GM06990 (cell line): ENCODE data around the gene PDGFA.

Experiments used
- DNase-seq: peaks from one replicate; pipeline ENCODE4 v3.0.0-alpha.2; 2011; ENCODE audit not compliant: insufficient read length; ENCODE audit errors: extremely low read depth
- H3K27me3 ChIP-seq: replicated peaks from 2 replicates; pipeline ENCODE4 v1.6.0; 2011; ENCODE audit warnings: low read length; ENCODE audit not compliant: control insufficient read depth, insufficient read depth
- H3K36me3 ChIP-seq: 2 replicates; pipeline ENCODE4 v1.5.1; 2011; ENCODE audit warnings: low read length; ENCODE audit not compliant: control insufficient read depth, insufficient read depth
- H3K4me3 ChIP-seq: replicated peaks from 2 replicates; pipeline ENCODE4 v1.5.1; 2011; ENCODE audit warnings: low read depth, mild to moderate bottlenecking, control low read depth, low read length
- TF ChIP-seq, protein P1 (sequence below): IDR thresholded peaks from 2 replicates; pipeline ENCODE4 v1.5.1; 2011; ENCODE audit warnings: low read length, control low read depth, mild to moderate bottlenecking, inconsistent platforms; ENCODE audit not compliant: insufficient read depth, poor library complexity, severe bottlenecking

Gene PDGFA

DNA sequence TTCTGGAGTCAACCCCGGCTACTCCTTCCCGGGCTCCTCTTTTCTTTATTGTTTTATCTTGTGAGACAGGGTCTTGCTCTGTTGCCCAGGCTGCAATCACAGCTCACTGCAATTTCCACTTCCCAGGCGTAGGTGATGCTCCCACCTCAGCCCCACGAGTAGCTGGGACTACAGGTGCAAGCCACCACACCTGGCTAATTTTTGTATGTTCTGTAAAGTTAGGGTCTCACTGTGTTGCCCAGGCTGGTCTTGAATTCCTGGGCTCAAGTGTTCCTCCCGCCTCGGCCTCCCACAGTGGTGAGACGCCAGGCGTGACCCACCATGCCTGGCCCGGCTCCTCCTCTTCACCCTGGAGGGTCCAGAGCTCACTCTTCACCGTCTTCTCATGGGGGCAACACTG lies 15.3 kb upstream of the PDGFA start:
- TF ChIP-seq, protein P1, sequence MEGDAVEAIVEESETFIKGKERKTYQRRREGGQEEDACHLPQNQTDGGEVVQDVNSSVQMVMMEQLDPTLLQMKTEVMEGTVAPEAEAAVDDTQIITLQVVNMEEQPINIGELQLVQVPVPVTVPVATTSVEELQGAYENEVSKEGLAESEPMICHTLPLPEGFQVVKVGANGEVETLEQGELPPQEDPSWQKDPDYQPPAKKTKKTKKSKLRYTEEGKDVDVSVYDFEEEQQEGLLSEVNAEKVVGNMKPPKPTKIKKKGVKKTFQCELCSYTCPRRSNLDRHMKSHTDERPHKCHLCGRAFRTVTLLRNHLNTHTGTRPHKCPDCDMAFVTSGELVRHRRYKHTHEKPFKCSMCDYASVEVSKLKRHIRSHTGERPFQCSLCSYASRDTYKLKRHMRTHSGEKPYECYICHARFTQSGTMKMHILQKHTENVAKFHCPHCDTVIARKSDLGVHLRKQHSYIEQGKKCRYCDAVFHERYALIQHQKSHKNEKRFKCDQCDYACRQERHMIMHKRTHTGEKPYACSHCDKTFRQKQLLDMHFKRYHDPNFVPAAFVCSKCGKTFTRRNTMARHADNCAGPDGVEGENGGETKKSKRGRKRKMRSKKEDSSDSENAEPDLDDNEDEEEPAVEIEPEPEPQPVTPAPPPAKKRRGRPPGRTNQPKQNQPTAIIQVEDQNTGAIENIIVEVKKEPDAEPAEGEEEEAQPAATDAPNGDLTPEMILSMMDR, result no peak
- DNase-seq, result no peak
- no peaks in the 10 kb centered on the region for H3K36me3 ChIP-seq

DNA sequence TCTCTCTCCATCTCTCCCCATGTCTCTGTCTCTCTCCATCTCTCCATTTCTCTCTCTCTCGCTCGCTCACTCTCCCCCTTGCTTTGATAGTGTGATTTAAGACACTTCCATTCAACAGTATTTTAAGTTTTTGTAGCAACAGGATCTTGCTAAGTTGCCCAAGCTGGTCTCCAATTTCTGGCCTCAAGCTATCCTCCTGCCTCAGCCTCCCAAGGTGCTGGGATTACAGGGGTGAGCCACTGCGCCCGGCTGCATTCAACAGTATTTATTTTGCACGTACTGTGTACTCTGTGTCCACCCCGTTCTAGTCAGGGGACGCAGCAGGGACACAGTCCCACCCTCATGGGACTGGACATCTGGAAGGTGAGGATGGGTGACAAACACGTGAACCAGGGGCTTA lies 14.4 kb upstream of the PDGFA start:
- H3K27me3 ChIP-seq, result peaks cover 1% of the 10 kb centered on the region; the same call in 1 of the 2 replicates
- DNase-seq, result no peak
- no peak overlapping the region for H3K4me3 ChIP-seq
- no peaks in the 10 kb centered on the region for H3K36me3 ChIP-seq
- TF ChIP-seq, protein P1, result no peak

More for the DNA sequence above, 15.3 kb upstream of the PDGFA start:
- Histone ChIP-seq H3K4me3 (no peak overlapping the region), H3K27me3 (peaks cover 1% of the 10 kb centered on the region; the same call in 1 of the 2 replicates)

DNA sequence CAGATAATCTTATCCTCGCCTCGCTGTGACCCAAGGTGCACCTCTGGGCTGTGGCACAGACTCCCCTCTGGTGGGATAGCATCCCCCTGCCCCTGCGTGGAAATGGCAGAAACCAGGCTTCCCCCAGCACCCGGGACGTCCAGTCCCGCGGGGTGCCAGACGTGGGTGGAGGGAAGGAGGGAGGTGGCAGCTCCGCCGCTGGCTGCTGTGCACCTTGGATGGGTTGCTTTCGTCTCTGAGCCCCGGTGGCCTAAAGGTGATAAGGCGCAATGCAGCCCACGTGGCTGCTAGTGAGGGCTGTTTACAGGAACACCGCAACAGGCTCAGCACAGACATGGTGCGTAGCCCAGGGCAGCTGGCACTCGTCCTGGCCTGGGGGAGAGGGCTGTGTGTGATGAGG lies 13.6 kb upstream of the PDGFA start:
- TF ChIP-seq, protein P1, result no peak
- Histone ChIP-seq H3K27me3 (peaks cover 1% of the 10 kb centered on the region; the same call in 1 of the 2 replicates), H3K36me3 (no peaks in the 10 kb centered on the region), H3K4me3 (no peak overlapping the region)
- no peak for DNase-seq

DNA sequence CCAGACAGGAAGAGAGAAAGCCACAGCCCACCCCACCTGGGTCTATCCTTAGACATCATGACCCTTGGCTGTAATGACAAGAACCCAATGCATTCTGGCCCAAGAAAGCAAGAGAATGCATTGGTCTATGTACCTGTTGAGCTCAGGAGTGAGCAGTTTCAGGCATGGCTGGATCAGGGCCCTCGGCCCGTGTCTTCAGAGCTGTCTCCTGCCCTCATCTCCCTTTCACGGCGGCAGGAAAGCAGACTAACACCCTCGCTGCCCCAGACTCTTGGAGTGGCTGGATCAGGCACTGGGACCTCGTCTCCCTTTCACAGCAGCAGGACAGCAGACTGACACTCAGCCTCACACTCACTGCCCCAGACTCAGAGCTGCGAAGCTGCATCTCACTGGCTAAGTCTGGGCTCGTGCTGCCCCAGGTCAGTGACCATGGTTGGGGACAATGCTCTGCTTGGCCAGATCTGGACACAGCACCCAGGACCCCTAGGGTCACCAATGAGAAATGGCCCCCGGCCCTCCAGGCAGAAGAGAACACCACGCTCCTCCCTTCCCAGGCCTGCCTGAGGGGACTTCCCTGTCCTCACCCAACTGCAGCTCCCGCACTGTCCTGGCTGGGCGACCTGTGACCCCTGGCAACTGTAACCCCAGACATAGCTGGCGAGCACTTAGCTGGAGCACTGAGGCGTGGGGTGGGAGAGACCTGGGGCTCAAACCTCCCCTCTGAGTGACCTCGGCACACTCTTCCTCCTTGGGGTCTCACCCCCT lies 12.9 kb upstream of the PDGFA start:
- no peak overlapping the region for H3K4me3 ChIP-seq
- H3K36me3 ChIP-seq, result no peaks in the 10 kb centered on the region
- TF ChIP-seq, protein P1, result no peak
- peaks cover 1% of the 10 kb centered on the region; the same call in 1 of the 2 replicates for H3K27me3 ChIP-seq
- no peak for DNase-seq

DNA sequence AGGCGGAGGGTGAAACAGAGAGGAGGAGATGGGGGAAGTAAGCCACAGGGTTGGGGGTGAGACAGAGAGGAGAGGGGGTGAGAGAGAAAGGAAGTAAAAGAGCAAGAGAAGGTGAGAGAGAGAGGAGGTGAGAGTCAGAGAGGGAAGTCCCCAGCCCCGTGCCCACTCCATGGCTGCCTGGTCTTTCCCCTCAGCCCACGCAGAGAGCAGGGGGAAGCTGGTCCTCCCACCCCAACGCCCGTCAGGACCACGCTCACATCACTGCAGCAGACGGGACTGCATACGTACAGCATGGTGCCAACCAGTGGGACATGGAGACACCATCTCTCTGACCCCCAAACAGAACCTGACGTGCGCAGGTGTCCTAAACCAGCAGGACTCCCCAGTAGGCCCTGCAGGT lies 12.1 kb upstream of the PDGFA start:
- no peak for DNase-seq
- H3K27me3 ChIP-seq, result peaks cover 1% of the 10 kb centered on the region; the same call in 1 of the 2 replicates
- H3K36me3 ChIP-seq, result no peaks in the 10 kb centered on the region
- TF ChIP-seq, protein P1, result no peak
- H3K4me3 ChIP-seq, result no peak overlapping the region
